Fibroblast of lung (primary cell): ENCODE measurements around the gene IL23A. TPM values are rescaled to one million over a fixed set of nuclear protein-coding genes. Genes with fewer than 3 reads are reported as not detected.
"Not testable (repeated sequence)": the region's sequence is repeated elsewhere in the genome, so short reads cannot be mapped to it uniquely, and the experiment has no call there.

Experiments
- DNase-seq, 2 donors: peaks; one replicate each; pipeline versions ENCODE4 v3.0.0 to v3.0.0-alpha.2; 2010; ENCODE audit warnings: low read depth in 2 of 2
- H2AFZ ChIP-seq: 2 replicates; pipeline ENCODE4 v1.5.1; 2012; ENCODE audit warnings: low read length, control low read depth, inconsistent platforms
- H3K27ac ChIP-seq: 2 replicates; pipeline ENCODE4 v1.5.1; 2011; ENCODE audit warnings: low read length, control low read depth; ENCODE audit not compliant: insufficient read depth
- H3K27me3 ChIP-seq: 2 replicates; pipeline ENCODE4 v1.5.1; 2011; ENCODE audit warnings: mild to moderate bottlenecking, low read length; ENCODE audit not compliant: control insufficient read depth, insufficient read depth
- H3K36me3 ChIP-seq: 2 replicates; pipeline ENCODE4 v1.5.1; 2011; ENCODE audit warnings: low read length; ENCODE audit not compliant: control insufficient read depth, insufficient read depth
- H3K4me1 ChIP-seq: 2 replicates; pipeline ENCODE4 v1.5.1; 2011; ENCODE audit warnings: low read length; ENCODE audit not compliant: control insufficient read depth, insufficient read depth; ENCODE audit errors: extremely low read depth
- H3K4me2 ChIP-seq: 2 replicates; pipeline ENCODE4 v1.5.1; 2011; ENCODE audit warnings: low read length, control low read depth; ENCODE audit not compliant: insufficient read depth; ENCODE audit errors: extremely low read depth
- H3K4me3 ChIP-seq, 4 experiments: fragments of 200-600 bp in 1 of 4; sonication (generic) in 1 of 4; replicated peaks in 1 of 4; 2 replicates each; pipeline ENCODE4 v1.5.1; 2011 to 2016; ENCODE audit warnings: low read length in 4 of 4, low read depth in 3 of 4, mild to moderate bottlenecking in 3 of 4, control low read depth in 2 of 4, inconsistent platforms in 1 of 4, mixed read lengths in 1 of 4; ENCODE audit not compliant: insufficient read depth in 1 of 4; ENCODE audit errors: control extremely low read depth in 1 of 4
- H3K79me2 ChIP-seq: 2 replicates; pipeline ENCODE4 v1.5.1; 2012; ENCODE audit warnings: mild to moderate bottlenecking, low read length, inconsistent platforms; ENCODE audit not compliant: control insufficient read depth, insufficient read depth
- H3K9ac ChIP-seq: 2 replicates; pipeline ENCODE4 v1.5.1; 2011; ENCODE audit warnings: mild to moderate bottlenecking, low read length, control low read depth; ENCODE audit not compliant: insufficient read depth
- H3K9me3 ChIP-seq: 2 replicates; pipeline ENCODE4 v1.5.1; 2012; ENCODE audit warnings: low read depth, low read length; ENCODE audit not compliant: control insufficient read depth, insufficient read depth
- H4K20me1 ChIP-seq: 2 replicates; pipeline ENCODE4 v1.5.1; 2011; ENCODE audit warnings: low read length; ENCODE audit not compliant: control insufficient read depth, insufficient read depth; ENCODE audit errors: extremely low read depth
- EZH2 ChIP-seq: IDR thresholded peaks from 2 replicates; pipeline ENCODE4 v1.5.1; 2012; ENCODE audit warnings: low read length, control low read depth, mild to moderate bottlenecking; ENCODE audit errors: missing control alignments
- polyA plus RNA-seq, 2 donors: library from polyadenylated mRNA; depleted of rRNA in 1 of 2; stranded (reverse) in 1 of 2; unstranded in 1 of 2; fragments of >200 nt; gene quantifications; 2 replicates each; pipeline ENCODE4 v1.2.1, GENCODE V29; 2011 to 2012; ENCODE audit warnings: missing spikeins in 1 of 2
- total RNA-seq: library from RNA; depleted of rRNA; stranded (reverse); fragments of >200 nt; gene quantifications from 2 replicates; pipeline ENCODE4 v1.2.1, GENCODE V29; 2014
- TF ChIP-seq, protein P1 (sequence below), 2 donors: IDR thresholded peaks in 1 of 2; conservative IDR thresholded peaks in 1 of 2; 1 replicate in 1 of 2; 2 replicates in 1 of 2; pipeline ENCODE4 v1.5.1; 2011 to 2012; ENCODE audit warnings: low read length in 2 of 2, control low read depth in 1 of 2, inconsistent platforms in 1 of 2, low read depth in 1 of 2, mild to moderate bottlenecking in 1 of 2

The IL23A gene
- total and polyA plus RNA-seq, 2 donors (not counting 1 experiment from before 2014, with no cell fraction given): 0.17 TPM; not detected in 1

DNA sequence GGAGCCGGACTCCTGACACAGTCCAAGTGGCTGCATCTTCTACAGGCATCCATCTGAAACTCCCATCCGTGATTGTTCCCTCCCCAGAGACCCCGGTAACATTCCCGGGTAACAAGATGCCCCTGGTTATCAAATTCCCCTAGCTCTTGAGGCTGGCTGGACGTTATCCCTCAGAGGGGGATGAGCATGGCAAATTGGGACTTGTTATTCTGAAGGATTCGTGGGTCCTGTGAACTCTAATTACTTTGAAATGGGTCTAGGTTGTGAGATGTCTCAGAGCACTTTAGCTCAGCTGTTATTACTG is 4.2 kb upstream of the IL23A start:
- no peaks in the 10 kb centered on the region for H3K36me3 ChIP-seq
- H3K4me1 ChIP-seq: peaks cover 10% of the 10 kb centered on the region
- H3K4me3 ChIP-seq: peak overlapping the region; percentile 45 to 82 (median 66)
- peak overlapping the region; percentile 50 for H2AFZ ChIP-seq
- no peaks in the 10 kb centered on the region for H3K79me2 ChIP-seq
- no peaks in the 10 kb centered on the region for H3K27me3 ChIP-seq
- TF ChIP-seq, protein P1, sequence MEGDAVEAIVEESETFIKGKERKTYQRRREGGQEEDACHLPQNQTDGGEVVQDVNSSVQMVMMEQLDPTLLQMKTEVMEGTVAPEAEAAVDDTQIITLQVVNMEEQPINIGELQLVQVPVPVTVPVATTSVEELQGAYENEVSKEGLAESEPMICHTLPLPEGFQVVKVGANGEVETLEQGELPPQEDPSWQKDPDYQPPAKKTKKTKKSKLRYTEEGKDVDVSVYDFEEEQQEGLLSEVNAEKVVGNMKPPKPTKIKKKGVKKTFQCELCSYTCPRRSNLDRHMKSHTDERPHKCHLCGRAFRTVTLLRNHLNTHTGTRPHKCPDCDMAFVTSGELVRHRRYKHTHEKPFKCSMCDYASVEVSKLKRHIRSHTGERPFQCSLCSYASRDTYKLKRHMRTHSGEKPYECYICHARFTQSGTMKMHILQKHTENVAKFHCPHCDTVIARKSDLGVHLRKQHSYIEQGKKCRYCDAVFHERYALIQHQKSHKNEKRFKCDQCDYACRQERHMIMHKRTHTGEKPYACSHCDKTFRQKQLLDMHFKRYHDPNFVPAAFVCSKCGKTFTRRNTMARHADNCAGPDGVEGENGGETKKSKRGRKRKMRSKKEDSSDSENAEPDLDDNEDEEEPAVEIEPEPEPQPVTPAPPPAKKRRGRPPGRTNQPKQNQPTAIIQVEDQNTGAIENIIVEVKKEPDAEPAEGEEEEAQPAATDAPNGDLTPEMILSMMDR (conservative IDR thresholded peaks at IDR 0.05 in 1 of 2, IDR thresholded peaks at IDR 0.05 in 1 of 2; ENCODE audit: low read depth in 1 of 2, low read length in 2 of 2): no peak
- no peak for TF ChIP-seq EZH2
- peak overlapping the region; percentile 86 for H3K27ac ChIP-seq
- peak overlapping the region; percentile 54 for H3K9ac ChIP-seq
- H4K20me1 ChIP-seq: no peaks in the 10 kb centered on the region
- no peak for DNase-seq
- no peaks in the 10 kb centered on the region for H3K9me3 ChIP-seq
- H3K4me2 ChIP-seq: peak overlapping the region; percentile 98

DNA sequence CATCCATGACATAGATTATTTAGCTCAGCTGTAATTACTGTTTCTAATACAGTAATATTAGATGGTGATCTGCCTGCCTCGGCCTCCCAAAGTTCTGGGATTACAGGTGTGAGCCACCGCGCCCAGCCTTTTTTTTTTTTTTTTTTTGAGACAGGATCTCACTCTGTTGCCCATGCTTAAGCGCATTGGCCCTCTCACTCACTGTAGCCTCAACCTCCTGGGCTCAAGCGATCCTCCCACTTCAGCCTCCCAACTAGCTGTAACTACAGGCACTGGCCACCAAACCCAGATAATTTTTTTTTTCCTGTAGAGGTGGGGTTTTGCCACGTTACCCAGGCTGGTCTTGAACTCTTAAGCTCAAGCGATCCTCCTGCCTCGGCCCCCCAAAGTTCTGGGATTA is 3.2 kb upstream of the IL23A start:
- not testable (repeated sequence) for DNase-seq, H3K4me1 ChIP-seq, H3K27ac ChIP-seq, H3K36me3 ChIP-seq, H3K4me3 ChIP-seq, H2AFZ ChIP-seq, H3K27me3 ChIP-seq, H4K20me1 ChIP-seq, H3K4me2 ChIP-seq, H3K9me3 ChIP-seq, H3K79me2 ChIP-seq, H3K9ac ChIP-seq

DNA sequence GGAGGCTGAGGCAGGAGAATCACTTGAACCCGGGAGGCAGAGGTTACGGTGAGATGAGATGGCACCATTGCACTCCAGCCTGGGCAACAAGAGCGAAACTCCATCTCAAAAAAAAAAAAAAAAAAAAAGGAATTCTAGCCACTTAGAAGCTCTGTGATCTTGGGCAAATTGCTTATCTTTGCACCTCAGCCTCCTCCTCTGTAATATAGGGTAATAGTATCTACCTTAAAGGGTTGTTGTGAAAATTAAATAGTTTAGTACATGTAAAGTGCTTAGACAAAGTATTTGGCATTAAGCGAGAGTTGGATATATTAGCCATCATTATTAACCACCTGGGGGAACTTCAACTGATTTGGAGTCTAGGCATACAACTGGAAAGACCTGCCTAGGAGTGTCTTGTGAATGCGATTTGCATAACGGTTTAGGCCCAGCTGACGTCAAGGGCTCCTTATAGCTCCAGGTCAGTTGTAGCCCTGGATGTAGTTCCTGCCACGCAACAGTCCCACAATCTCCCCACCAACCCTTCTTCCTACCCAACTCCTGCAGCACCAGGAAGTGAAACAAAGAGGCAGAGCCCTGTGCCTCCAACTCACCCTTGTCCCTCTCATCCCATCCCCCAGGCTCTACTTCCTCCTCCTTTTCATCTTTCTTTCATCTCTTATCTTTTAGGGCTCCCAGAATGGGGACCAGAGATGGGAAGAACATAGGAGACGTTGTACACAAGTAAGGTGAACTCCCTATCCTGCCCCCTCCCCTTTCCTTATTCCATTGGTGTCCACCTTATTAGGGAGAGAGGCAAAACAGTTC is 2.1 kb upstream of the IL23A start:
- Histone ChIP-seq H3K4me1 (peaks cover 10% of the 10 kb centered on the region), H3K4me2 (no peak overlapping the region), H2AFZ (no peak overlapping the region), H3K36me3 (no peaks in the 10 kb centered on the region), H3K79me2 (no peaks in the 10 kb centered on the region), H3K9me3 (no peaks in the 10 kb centered on the region), H3K9ac (no peak overlapping the region), H3K4me3 (no peak overlapping the region), H3K27ac (no peak overlapping the region), H4K20me1 (no peaks in the 10 kb centered on the region), H3K27me3 (no peaks in the 10 kb centered on the region)
- TF ChIP-seq EZH2: no peak
- TF ChIP-seq, protein P1 (conservative IDR thresholded peaks at IDR 0.05 in 1 of 2, IDR thresholded peaks at IDR 0.05 in 1 of 2; ENCODE audit: low read depth in 1 of 2, low read length in 2 of 2): no peak
- no peak for DNase-seq
